ENCODE data around the gene PPIF.

The PPIF gene

GRCh38 chr10:79403441-79404230 is 56.4 kb downstream of the PPIF start:
- DNase-seq, result no peak

GRCh38 chr10:79404231-79404609 is 57.0 kb downstream of the PPIF start:
- DNase-seq, result no peak

- no peak for DNase-seq
Measured at GRCh38 chr10:79404690-79405131, 57.4 kb downstream of the PPIF start.

Data from NCI-H2029 treated with DMSO at 0.1 percent for 48 hours (cell line).